Measurements from ENCODE around the gene SLC26A3. TPM values are rescaled to one million over a fixed set of nuclear protein-coding genes. Genes with fewer than 3 reads are reported as not detected.

SLC26A3 gene
- total and polyA plus RNA-seq, 11 donors, result 0.10 to 0.35 TPM; not detected in 9

GRCh38 chr7:107721286-107721685 lies 81.7 kb downstream of the SLC26A3 start:
- TF ChIP-seq POLR2A (IDR thresholded peaks at IDR 0.05) (no peak), CTCF (IDR thresholded peaks at IDR 0.05) (no peak)
- DNase-seq, result no peak
- Histone ChIP-seq H3K4me1 (no peaks in the 10 kb centered on the region), H3K27me3 (no peaks in the 10 kb centered on the region), H3K36me3 (no peaks in the 10 kb centered on the region), H3K4me3 (no peak overlapping the region), H3K9me3 (no peaks in the 10 kb centered on the region), H3K27ac (no peak overlapping the region)
- no peak for ATAC-seq
- WGBS, 4 donors, result 63 to 89% (median 80%) methylated on average over 1 of the region's 1 CpG
- intact Hi-C loops (cut with DNase I), result loop anchor here in 9 of 10 donors (5.0 to 10.0 kb wide), 6 partner anchors 136 to 526 kb away; partner anchors contain the start of genes COG5 (in 2 of the 9), DUS4L (in 2 of the 9) and BCAP29 (in 1 of the 9)

- Histone ChIP-seq H3K36me3 (no peaks in the 10 kb centered on the region), H3K9me3 (no peaks in the 10 kb centered on the region), H3K4me3 (no peak overlapping the region), H3K4me1 (no peaks in the 10 kb centered on the region), H3K27me3 (no peaks in the 10 kb centered on the region), H3K27ac (no peak overlapping the region)
- intact Hi-C loops (cut with DNase I), result no loop called here
- no peak for ATAC-seq
- DNase-seq, result no peak
- TF ChIP-seq CTCF (IDR thresholded peaks at IDR 0.05) (no peak), POLR2A (IDR thresholded peaks at IDR 0.05) (no peak)
- 80 to 88% (median 84%) methylated on average over 4 of the region's 4 CpGs for WGBS, 4 donors
Measured at GRCh38 chr7:107718456-107719193, 84.4 kb downstream of the SLC26A3 start.

GRCh38 chr7:107715531-107715930 lies 87.5 kb downstream of the SLC26A3 start:
- DNase-seq (no peak), ATAC-seq (no peak)
- Histone ChIP-seq H3K36me3 (no peaks in the 10 kb centered on the region), H3K27ac (no peak overlapping the region), H3K4me3 (no peak overlapping the region), H3K27me3 (no peaks in the 10 kb centered on the region), H3K9me3 (no peaks in the 10 kb centered on the region), H3K4me1 (no peaks in the 10 kb centered on the region)
- TF ChIP-seq POLR2A (IDR thresholded peaks at IDR 0.05), result no peak
- no peak for TF ChIP-seq CTCF (IDR thresholded peaks at IDR 0.05)
- intact Hi-C loops (cut with DNase I), result no loop called here
- WGBS, 4 donors, result 88 to 93% (median 90%) methylated on average over 6 of the region's 6 CpGs

Other genes with a start within 250 kb of the SLC26A3 start
- 10 to 100 TPM; 30.3 to 61.6 (median 53.8) TPM for gene COG5, start 239.3 kb downstream of the SLC26A3 start, total RNA-seq
- 10 to 100 TPM in 1 of 2 donors, 1 to 10 TPM in 1; 9.4 to 25.0 TPM for gene COG5, start 239.3 kb downstream of the SLC26A3 start, polyA plus RNA-seq
- 10 to 100 TPM in 3 of 9 donors, 1 to 10 TPM in 6; 5.3 to 11.7 (median 8.9) TPM for gene DUS4L, start 239.3 kb downstream of the SLC26A3 start, total RNA-seq
- gene DUS4L, start 239.3 kb downstream of the SLC26A3 start, polyA plus RNA-seq, result 1 to 10 TPM; 4.5 to 5.9 TPM
- gene BCAP29, start 223.0 kb downstream of the SLC26A3 start, total RNA-seq, result 100 to 1,000 TPM in 8 of 9 donors, 10 to 100 TPM in 1; 96.2 to 241 (median 117) TPM
- gene BCAP29, start 223.0 kb downstream of the SLC26A3 start, polyA plus RNA-seq, result 100 to 1,000 TPM in 1 of 2 donors, 10 to 100 TPM in 1; 42.5 to 157 TPM
- 1 to 10 TPM in 3 of 9 donors, under 1 TPM in 6; 0.19 to 1.8 (median 0.45) TPM for gene SLC26A4, start 142.4 kb downstream of the SLC26A3 start, total RNA-seq
- gene SLC26A4, start 142.4 kb downstream of the SLC26A3 start, polyA plus RNA-seq, result under 1 TPM; 0.21 to 0.30 TPM
- gene CBLL1, start 59.1 kb downstream of the SLC26A3 start, total RNA-seq, result 10 to 100 TPM; 17.1 to 39.8 (median 24.3) TPM
- 10 to 100 TPM in 1 of 2 donors, 1 to 10 TPM in 1; 5.0 to 11.3 TPM for gene CBLL1, start 59.1 kb downstream of the SLC26A3 start, polyA plus RNA-seq
- gene DLD, start 88.0 kb upstream of the SLC26A3 start, total RNA-seq, result 100 to 1,000 TPM; 154 to 426 (median 287) TPM
- 100 to 1,000 TPM in 1 of 2 donors, 10 to 100 TPM in 1; 55.3 to 276 TPM for gene DLD, start 88.0 kb upstream of the SLC26A3 start, polyA plus RNA-seq
- 100 to 1,000 TPM in 2 of 9 donors, 10 to 100 TPM in 7; 29.1 to 121 (median 58.0) TPM for gene LAMB1, start 199.9 kb upstream of the SLC26A3 start, total RNA-seq
- gene LAMB1, start 199.9 kb upstream of the SLC26A3 start, polyA plus RNA-seq, result 10 to 100 TPM; 51.6 to 53.2 TPM